Thyroid gland (tissue), 4 donors: ENCODE results near the gene UNC13A.

Source experiments
- CTCF ChIP-seq, 6 experiments: fragments of 200-600 bp in 3 of 6; fragments of 450-650 bp in 3 of 6; sonication (generic) in 3 of 6; IDR thresholded peaks; one replicate each; pipeline ENCODE4 v1.5.1; 2016 to 2019; ENCODE audit warnings: antibody characterized with exemption in 6 of 6, mild to moderate bottlenecking in 2 of 6, inconsistent platforms in 1 of 6, moderate library complexity in 1 of 6
- POLR2A ChIP-seq, 2 donors: fragments of 450-650 bp; IDR thresholded peaks; one replicate each; pipeline ENCODE4 v1.6.1; 2017; ENCODE audit warnings: antibody characterized with exemption in 2 of 2, mild to moderate bottlenecking in 2 of 2, moderate library complexity in 1 of 2

GRCh38 chr19:17686023-17686521 lies 2.1 kb downstream of the UNC13A start:
- TF ChIP-seq CTCF (IDR thresholded peaks at IDR 0.05) (no peak), POLR2A (IDR thresholded peaks at IDR 0.05) (no peak)
